Activated CD8-positive, alpha-beta memory T cell treated with anti-CD3 and anti-CD28 coated beads, Interleukin-2, amount 50 U/mL, for 24 hours (primary cell): ENCODE data around the gene NECTIN1.

ENCODE experiments used
- DNase-seq: peaks from one replicate; pipeline ENCODE4 v3.0.0-alpha.2; 2020; ENCODE audit errors: extremely low read depth

Gene NECTIN1

DNA sequence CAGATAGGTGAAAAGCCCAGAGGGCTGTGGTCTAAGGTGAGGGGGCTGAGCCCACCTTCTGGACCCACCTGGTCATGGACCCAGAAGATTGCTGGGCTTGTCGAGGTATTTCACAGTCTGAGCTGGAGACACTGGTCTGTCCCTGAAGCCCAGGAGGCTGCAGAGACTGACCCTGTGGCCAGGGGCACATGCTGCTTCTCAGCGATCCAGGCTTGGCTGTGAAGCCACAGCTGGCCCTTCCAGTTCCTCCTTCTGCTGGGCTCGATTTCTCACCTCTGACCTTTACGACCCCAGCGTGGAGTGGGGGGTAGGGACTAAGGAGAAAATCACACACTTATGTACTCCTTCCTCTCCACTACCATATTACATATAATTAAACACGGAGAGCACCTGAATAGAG is 88.5 kb downstream of the NECTIN1 start:
- DNase-seq, result no peak

DNA sequence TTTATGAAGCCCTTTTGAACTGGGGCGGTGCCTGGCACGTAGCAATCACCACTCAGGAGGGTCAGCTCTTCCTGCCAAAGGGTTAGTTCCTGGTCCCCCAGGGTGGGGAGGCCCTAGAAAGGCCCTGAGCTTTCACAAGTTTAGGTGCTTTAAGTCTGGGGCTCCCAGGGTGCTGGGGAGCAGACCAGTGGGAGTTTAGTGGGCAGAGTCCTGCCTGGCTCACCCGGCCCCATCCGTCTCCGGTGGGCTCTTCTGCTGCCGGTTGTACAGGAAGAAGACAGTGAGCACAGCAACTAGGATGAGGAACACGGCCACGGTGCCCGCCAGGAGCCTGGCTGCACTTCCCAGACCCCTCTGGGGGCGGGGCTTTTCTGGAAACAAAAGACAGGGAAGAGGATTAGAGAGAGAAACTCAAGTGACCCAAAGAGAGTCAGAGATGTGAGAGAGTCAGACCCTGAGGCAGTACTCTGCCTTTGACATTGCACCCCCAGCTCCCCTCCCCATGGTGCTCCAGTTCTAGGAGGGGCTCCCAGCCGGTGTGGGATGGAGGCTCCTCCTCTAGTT is 89.3 kb downstream of the NECTIN1 start:
- DNase-seq, result no peak

DNA sequence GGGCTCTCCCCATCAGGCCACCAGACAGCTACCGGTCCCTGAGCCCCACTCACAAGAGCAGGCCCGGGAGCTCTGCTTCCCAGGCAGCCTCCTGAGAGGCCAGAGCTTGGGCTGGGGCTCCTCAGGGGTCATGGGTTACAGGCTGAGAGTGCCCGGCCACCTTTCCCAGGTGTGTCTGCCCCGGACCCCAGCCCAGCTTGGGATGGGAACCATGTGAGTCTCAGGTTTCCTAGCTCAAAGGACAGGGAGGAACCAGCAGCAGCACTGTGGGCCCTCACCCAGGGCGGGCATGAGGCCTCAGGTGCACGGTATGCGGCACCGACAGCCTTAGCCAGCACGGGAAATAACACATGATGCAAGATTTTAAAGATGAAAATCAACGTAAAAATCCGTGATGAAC is 90.1 kb downstream of the NECTIN1 start:
- DNase-seq, result no peak

DNA sequence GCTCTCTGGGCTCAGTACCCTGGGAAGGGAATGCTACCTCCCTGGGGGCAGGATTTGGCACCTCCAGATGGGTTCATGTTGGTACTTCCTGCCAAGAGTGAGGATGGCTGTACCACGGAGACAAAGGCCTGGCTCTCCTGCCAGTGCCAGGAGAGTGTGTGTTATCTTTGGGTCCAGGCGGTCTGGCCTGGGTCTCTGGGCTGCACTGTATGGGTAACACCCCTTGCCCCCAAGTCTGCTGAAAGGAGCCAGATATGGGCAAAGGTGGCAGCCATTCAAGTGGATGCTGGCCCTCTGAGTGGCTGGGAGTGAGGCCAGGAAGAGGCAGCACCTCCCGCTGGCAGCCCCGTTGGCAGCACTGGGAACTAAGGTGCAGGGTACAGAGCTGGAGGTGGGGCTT is 91.5 kb downstream of the NECTIN1 start:
- no peak for DNase-seq

DNA sequence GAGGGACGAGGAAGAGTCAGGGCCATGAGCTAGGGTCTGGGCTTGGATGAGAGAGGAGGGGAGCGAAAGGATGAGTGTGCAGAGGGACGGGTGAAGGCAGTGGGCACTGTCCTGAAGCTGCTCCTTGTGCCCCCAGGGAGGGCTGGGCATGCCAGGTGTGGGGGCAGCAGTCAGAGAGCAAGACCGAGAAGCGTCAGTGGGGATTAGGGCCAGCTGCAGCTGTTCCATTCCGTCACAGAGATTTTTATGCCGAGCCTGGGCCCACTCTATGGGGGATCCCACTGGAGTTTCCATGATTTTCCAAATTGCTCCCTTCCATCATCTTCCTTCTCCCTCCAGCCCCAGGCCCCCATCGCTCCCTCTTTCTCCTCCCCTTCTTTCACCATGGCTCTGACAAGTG is 93.2 kb downstream of the NECTIN1 start:
- DNase-seq, result no peak

DNA sequence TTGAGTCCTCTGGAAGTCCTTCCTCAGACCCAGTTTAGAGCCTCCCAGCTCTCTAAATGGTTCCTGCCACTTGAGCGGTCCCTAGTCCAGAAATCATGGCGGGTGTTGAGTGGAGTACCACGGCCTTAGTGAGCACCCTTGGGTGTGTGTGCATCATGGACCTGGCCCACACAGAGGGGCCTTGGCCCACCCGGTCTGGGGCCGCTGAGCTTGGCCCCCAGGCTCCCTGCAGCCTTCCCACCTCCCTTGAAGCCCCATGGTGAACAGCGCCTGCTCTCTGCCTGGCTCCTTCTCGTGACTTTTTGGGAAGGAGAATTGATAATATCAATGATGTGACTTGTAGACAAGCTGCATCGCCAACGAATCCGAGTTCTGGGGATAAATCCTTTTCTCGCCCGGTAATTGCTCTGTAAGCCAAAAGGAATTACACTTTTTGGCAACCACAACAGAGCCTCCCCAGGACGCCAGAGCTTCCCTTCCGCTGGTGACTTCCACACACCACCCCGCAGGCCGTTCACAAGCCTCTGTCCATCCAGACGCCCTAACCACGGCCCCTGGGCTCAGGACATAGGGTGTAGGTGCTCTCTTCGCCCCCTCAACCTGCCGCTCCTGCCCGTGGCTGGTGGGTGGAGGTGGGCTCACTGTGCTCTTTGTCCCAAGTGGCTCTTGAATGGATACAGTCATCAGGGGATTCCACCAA is 93.8 kb downstream of the NECTIN1 start:
- no peak for DNase-seq

DNA sequence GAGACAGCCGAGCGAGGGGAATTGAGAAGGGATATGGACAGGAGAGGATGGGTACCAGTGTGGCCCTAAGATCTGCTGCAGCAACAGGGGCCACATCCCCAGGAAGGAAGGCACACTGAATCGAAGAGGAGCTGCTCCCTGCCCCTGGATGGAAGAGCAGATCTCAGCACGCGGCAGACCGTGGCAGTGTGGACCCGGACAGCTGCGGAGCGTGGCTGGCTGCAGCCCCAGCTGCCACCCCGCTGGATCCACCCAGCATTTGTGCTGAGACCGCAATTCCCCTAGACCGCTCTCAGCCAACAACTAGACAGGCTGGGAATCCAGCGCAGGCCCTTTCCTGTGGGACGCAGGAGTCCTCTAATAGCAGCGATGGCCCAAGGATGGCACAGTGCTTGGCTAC is 94.7 kb downstream of the NECTIN1 start:
- DNase-seq, result no peak

DNA sequence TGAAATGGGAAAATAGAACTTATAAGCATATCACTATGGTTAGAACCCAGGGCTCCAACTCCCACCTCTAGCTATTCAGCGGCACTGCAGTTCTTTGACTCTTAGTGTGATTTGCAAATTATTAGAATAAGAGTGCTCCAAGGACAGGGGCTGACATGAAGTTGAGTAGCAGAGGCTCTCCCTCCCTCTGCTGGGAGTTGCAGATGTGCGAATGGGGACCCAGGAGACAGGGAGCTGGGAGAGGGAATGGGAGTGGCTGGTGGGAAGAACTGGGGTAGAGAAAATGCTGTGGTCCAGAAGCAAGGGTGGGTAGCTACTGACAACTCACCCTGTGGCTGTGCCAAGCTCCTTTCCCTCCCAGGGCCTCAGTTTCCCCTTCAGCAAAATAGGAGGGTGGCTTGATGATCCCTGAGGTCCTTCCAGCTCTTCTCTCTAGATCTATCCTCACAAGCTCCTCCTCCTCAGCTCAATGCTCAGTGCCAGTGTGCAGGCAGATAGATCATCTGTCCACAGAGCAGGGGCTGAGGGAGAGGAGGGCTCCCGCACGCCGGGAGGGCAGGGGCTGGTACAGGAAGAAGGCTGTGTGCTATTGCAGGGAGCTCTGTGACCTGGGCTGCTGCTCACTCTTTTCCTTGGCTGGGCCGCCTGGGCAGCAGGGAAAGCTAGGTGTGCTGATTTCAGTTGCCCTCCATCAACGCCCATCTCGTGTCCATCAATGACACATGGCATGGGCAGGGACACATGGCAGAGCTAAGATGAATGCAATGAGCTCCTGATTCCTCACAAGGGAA is 99.0 kb downstream of the NECTIN1 start:
- DNase-seq, result no peak

DNA sequence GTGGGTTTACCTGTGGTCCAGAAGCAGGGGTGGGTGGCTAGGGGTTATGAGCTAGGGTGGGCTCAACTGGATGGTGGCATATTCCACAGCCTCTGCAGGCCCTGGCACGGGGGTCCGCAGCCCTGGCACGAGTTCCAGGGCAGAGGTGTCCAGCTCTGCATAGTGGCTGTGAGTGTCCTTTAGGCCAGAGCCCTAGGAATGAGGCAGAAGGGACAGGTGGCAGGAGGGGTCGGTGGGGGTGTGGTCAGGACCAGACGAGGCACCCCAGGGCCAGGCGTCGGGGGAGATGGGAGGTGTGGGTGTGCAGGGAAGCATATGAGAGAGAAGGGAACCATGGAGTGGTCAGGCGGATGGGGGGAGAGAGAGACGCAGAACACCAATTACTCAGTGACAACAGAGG is 99.9 kb downstream of the NECTIN1 start:
- DNase-seq, result no peak

DNA sequence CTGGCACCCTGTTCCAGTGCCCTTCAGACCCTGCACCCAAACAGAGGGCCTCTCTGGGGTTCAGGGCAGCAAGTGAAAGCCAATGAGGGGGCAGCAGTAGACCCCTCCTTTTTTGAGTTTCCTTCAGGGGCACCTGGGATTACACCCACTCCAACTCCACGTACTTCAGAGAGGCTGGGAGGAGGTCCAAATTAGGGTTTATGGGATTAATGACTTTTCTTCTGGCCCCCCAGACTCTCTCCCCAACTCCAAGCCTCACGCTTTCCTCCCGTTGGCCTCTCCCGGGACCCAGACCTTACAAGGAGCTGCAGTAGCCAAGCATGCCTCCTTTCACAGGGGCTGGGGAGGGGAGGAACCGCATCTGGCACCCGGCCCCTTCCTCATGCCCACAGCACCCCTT is 101.7 kb downstream of the NECTIN1 start:
- DNase-seq, result no peak

DNA sequence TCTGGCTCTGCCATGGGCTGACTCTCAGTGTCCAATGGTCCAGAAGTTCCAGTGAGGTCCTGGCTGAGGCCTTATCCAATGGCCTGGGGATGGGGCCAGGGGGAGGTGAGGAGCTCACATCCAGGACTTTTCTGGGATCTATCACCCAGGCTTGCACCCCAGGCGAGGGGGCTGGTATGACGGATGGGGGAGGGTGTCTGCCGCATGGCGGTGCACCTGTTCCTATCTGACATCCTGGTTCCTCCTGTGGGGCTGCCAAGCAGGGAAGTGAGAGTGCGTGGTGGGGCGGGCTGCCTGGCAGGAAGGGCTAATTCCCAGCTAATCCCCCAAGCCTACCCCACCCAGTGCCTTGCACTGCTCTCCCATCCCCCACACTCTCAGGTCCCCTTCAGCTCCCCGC is 102.1 kb downstream of the NECTIN1 start:
- DNase-seq, result no peak

DNA sequence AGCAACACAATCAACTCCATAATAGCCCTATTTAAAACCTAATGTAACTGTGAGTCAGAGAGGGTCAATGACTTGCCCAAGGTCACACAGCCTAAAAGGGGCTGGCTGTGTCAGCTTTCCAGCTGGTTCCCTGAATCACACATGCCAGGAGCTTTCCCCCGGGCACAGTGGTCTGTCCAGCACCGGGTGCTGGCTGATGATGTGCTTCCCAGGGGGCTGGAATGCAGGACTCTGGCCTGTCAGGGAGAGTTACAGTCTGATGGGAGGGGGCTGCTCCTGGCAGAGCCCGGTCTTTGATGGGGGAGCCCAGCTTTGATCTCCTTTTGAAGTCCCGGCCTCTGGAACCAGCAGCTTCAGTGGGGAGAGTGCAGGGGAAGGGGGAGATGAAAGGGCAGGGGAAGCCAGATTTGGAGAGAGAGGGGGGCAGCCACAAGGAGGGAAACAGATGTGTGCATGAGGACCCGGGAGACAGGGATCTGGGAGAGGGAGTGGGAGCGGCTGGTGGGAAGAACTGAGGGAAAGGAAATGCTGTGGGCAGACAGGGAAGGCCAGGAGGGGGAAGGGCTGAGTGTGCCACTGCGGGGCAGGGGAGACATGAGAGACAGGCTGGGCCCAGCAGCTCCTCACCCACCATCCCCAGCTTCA is 102.7 kb downstream of the NECTIN1 start:
- no peak for DNase-seq

DNA sequence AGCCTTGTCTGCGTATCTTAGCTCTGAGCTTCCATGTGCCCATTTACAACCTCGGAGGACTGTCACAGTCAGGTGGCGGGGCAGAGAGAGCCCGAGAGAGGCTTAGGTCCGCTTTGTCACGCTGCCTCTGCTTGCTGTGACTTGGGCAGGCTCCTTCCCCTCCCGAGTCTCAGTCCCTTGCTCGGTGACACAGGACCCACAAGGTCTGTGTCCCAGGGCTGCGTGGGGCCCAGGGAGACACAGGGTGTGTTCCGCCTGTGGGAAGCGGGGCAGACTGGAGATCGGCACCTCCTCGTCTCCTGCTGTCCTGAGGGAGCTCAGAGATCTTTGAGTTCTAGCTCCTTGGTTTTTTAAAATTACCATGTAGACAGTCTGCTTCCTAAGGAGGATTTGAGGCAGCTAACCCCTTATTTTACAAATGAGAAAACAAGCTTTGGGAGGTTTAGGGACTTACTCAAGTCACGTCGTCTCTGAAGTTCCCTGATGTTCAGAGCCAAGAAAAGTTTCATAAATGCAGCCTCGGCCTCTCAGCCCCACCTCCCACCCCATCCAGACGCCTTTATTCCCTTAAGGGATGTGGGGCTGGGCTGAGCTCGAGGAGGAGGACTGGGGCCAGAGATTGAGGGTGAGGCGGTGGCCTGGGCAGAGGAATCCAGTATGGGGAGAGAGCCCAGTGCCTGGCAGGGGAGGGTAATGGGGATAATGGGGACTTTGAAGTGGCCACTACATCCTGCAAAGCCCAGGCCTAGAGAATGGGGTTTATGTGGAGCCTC is 103.6 kb downstream of the NECTIN1 start:
- DNase-seq, result no peak

DNA sequence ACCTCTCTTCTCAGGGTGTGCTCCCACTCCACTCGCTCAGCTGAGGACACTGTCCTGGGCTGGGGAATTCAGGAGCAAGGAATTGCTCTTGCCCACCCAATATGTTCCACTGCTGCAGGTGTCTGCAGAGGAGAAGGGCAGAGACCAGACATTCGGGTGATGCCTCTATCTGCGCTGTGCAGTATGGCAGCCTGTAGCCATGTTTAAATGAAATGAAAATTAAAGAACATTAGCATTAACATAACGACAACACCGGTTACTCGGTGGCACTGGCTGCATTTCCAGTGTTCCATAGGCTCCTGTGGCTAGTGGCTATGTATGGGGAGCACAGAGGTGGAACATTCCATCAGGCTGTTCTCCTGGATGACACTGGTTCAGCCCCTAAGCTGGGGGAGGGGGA is 104.4 kb downstream of the NECTIN1 start:
- DNase-seq, result no peak

DNA sequence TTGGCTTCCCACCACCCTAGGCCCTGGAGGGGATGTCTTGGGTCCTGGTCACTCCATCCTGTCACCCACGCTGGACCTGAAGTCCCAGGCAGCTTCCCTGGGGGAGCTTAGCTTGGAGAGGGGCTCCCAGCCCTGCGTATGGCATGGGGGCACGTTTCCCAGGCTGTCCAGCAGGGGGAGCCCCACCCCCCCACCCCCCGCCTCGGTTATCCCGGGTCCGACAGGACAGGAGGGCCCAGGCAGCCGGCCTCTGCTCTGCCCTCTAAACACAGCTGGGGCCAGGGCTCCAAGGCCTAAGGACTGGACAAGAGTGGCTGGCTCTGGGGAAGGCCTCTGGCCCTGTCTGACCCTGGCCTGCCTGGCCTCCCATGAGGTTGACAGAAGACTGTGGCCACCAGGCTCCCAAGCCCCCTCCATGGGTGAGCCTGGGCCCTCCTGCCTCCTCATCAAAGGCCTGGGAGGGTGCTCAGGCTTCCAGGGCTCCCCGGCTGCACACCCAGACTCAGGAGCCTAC is 104.8 kb downstream of the NECTIN1 start:
- DNase-seq, result no peak

DNA sequence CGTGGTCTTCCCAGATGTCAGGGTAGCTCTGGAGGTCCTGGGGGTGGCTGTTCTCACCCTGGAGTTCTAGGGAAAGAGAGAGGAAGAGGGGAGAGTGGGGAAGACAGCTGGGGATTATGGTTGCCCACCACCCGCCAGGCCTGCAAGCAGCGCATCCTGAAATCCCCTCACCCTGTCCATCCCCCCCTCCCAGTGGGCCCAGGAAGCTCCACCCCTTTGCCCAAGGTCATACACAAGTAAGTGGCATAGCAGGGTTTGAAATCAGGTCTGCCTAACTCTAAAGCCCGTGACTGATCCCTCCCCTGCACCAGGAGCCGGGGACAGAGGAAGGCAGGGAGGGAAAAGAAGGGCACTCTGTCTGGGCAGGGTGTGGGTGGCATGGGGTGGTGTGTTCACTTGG is 105.3 kb downstream of the NECTIN1 start:
- DNase-seq, result no peak

DNA sequence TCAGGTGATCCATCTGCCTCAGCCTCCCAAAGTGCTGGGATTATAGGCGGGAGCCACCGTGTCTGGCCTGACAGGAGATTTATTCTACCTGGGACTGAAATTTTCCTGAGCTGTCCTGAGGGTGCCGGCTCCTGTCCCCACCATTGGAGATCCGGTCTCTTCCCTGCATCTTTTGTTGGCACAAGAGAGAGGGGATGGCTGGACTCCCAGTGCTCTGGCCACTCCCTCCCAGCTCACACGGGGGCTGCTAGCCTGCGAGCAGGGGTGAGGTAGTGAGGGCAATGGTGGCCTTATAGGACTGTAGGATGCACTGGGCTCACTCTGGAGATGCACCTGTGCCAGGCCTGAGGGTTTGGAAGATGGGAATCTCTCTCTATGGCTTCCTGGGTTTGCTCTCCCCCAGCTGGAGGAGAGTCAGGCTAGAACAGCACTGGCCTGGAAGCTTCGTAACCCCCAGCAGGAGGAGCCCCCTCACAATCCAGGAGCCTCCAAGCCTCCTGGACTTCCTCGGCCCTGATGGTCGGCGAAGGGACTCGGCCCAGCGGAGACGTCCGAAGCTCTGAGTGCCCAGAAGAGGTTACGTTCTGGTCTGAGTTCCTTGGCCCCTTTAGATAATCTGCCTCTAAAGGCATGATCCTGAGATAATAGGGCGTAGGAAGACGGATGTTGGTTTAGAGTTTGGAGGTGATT is 106.4 kb downstream of the NECTIN1 start:
- DNase-seq, result no peak

DNA sequence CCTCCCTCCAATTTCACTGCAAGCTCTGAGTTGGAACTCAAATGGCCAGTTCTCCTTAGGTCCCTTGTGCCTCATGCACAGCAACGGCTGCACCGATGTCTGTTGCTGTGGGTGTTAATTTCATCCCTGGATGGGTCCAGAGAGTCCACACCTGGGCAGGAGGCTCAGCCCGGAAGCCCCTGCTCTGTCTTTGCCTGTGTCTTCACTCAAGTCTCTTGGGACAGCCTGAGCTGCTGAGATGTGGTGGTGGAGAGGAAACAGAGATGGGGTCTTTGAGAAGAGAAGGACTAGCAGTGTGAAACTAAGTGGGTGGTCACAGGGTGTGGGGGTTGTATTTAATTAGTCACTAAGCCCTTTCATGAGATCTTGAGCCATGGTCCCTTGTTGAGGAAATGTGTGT is 109.3 kb downstream of the NECTIN1 start:
- DNase-seq, result no peak

DNA sequence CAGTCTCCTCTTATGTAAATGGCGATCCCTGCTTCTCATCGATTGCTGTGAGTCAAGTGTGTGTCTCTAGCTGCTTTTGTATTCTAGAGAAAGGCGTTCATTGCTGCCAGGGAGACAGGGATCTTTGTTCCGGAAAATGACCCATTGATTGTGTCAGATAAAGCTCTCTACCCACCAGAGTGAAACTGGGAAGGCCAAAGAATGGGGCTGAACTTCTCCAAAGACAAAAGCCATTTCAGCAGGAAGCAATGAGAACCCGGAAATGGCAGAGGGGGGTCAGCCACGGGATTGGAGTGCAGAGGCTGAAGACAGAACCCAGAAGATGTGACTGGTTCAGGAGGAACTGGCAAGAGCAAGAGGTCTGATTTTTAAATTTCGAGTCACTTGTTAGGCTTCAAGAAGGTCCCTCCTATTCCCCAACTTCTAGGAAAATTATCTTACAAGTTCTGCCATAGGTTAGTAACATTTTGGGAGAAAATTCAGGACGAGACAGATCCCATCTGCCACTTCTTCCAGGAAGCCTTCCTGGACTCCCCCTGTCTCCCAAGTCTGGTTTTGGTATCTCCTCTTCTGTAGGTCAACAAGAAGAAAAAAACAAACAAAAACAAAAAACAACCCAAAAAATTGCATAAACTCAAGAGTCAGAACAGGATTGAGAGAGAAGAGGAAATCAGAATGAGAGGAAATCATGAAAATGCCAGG is 110.6 kb downstream of the NECTIN1 start:
- no peak for DNase-seq

DNA sequence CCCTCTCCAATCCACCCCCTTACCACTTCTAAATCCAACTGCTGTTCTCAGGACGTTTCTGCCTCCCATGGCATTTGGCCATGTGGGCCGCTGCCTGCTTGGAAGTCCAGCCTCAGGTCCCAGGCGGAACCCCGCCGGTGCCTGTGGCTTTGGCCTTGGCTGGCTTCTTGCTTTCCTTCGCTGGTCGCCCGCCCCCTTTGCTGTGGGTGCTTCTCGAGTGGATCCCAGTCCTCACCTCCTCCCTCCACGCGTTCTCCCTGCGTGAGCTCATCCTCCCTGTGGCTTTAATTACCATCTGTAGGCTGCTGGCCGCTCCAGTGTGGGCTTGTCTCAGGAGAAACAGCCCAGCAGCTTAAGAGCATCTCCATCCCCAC is 111.7 kb downstream of the NECTIN1 start:
- DNase-seq, result no peak
